ENCODE measurements around the gene PARD3B. TPM values are rescaled to one million over a fixed set of nuclear protein-coding genes. Genes with fewer than 3 reads are reported as not detected.

The PARD3B gene
- total RNA-seq, 1 experiment from 2014 or later: 5.8 TPM

GRCh38 chr2:205079173-205079572 is 533.9 kb downstream of the PARD3B start:
- no peak for DNase-seq (ENCODE audit: extremely low read depth, low read depth)

- DNase-seq (ENCODE audit: extremely low read depth, low read depth): no peak
Observed at GRCh38 chr2:205086662-205087061, 541.4 kb downstream of the PARD3B start.

- DNase-seq (ENCODE audit: extremely low read depth, low read depth): no peak
Observed at GRCh38 chr2:205087862-205088261, 542.6 kb downstream of the PARD3B start.

- DNase-seq (ENCODE audit: extremely low read depth, low read depth): no peak
Observed at GRCh38 chr2:205089958-205090357, 544.7 kb downstream of the PARD3B start.

- no peak for DNase-seq (ENCODE audit: extremely low read depth, low read depth)
Observed at GRCh38 chr2:205091411-205091810, 546.1 kb downstream of the PARD3B start.

- DNase-seq (ENCODE audit: extremely low read depth, low read depth): no peak
Observed at GRCh38 chr2:205094031-205094430, 548.8 kb downstream of the PARD3B start.

GRCh38 chr2:205103699-205104098 is 558.4 kb downstream of the PARD3B start:
- DNase-seq (ENCODE audit: extremely low read depth, low read depth): no peak

GRCh38 chr2:205107810-205108209 is 562.5 kb downstream of the PARD3B start:
- no peak for DNase-seq (ENCODE audit: extremely low read depth, low read depth)

- DNase-seq (ENCODE audit: extremely low read depth, low read depth): no peak
Observed at GRCh38 chr2:205115511-205115910, 570.2 kb downstream of the PARD3B start.

GRCh38 chr2:205117125-205117524 is 571.9 kb downstream of the PARD3B start:
- no peak for DNase-seq (ENCODE audit: extremely low read depth, low read depth)

GRCh38 chr2:205119136-205119535 is 573.9 kb downstream of the PARD3B start:
- no peak for DNase-seq (ENCODE audit: extremely low read depth, low read depth)

GRCh38 chr2:205128726-205129125 is 583.5 kb downstream of the PARD3B start:
- no peak for DNase-seq (ENCODE audit: extremely low read depth, low read depth)

- DNase-seq (ENCODE audit: extremely low read depth, low read depth): no peak
Observed at GRCh38 chr2:205129531-205129930, 584.3 kb downstream of the PARD3B start.

- no peak for DNase-seq (ENCODE audit: extremely low read depth, low read depth)
Observed at GRCh38 chr2:205130111-205130829, 585.0 kb downstream of the PARD3B start.

GRCh38 chr2:205133544-205133943 is 588.3 kb downstream of the PARD3B start:
- DNase-seq (ENCODE audit: extremely low read depth, low read depth): no peak

- no peak for DNase-seq (ENCODE audit: extremely low read depth, low read depth)
Observed at GRCh38 chr2:205138735-205139134, 593.5 kb downstream of the PARD3B start.

GRCh38 chr2:205139822-205140463 is 594.7 kb downstream of the PARD3B start:
- no peak for DNase-seq (ENCODE audit: extremely low read depth, low read depth)

GRCh38 chr2:205141381-205141780 is 596.1 kb downstream of the PARD3B start:
- no peak for DNase-seq (ENCODE audit: extremely low read depth, low read depth)

GRCh38 chr2:205145888-205146287 is 600.6 kb downstream of the PARD3B start:
- no peak for DNase-seq (ENCODE audit: extremely low read depth, low read depth)

- no peak for DNase-seq (ENCODE audit: extremely low read depth, low read depth)
Observed at GRCh38 chr2:205148755-205149154, 603.5 kb downstream of the PARD3B start.

- DNase-seq (ENCODE audit: extremely low read depth, low read depth): no peak
Observed at GRCh38 chr2:205156457-205156856, 611.2 kb downstream of the PARD3B start.

GRCh38 chr2:205158404-205158803 is 613.1 kb downstream of the PARD3B start:
- DNase-seq (ENCODE audit: extremely low read depth, low read depth): no peak

All from NCI-H460 (cell line).